Left cardiac atrium (tissue), 4 donors: ENCODE results near the gene TUB. TPM values are rescaled to one million over a fixed set of nuclear protein-coding genes. Genes with fewer than 3 reads are reported as not detected.

Source experiments
- ATAC-seq, 2 donors: fragments of 200-7000 bp; cut with Tn5 transposase; one replicate each; pipeline ENCODE4 v1.9.1; 2020; ENCODE audit warnings: mild to moderate bottlenecking in 2 of 2, moderate library complexity in 2 of 2
- DNase-seq: peaks from one replicate; pipeline ENCODE4 v3.0.0-alpha.2; 2020
- intact Hi-C, 2 donors: fragments of 100-400 bp; cut with DNase I; formaldehyde crosslinking; loops; one replicate each; pipeline versions ENCODE4 v1.14.1 to v1.15.1; 2022 to 2023
- total RNA-seq, 2 donors: library from RNA; stranded (reverse); fragmentation: NEBNext Ultra II Directional; extraction: Animal tissue kit (Norgen Biotek cat#: 25700); gene quantifications; one replicate each; pipeline ENCODE4 v1.2.1, GENCODE V29; 2021
- donor health status: DM: no; HTN: yes; CAD: no.
- donor health status: DM: no; HTN: yes; CAD: no; lungs with severe emphysema.
- donor health status: DM: yes; HTN: yes; CAD: no.
- donor health status: Dilated cardiomyopathy.

Gene TUB
- total RNA-seq, 2 donors from 2014 or later = 11.6 to 13.1 TPM

DNA sequence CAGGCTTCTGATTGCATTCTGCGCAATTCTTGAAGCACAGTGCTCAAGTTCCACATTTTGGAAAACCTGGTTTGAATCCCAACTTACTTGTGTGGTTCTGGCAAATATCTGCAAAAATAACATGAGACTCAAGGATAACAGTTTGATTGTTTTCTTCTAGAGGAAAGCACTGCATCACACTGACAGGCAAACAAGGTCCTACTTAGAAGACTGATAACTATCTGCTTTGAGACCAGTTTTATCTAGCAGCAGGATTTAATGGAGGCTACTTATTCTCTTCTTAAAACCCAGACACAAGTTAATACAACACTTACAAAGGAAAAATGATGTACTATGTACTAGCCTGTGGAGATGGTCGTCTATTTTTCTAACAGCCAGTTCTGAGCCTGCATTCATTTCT is 46.4 kb downstream of the TUB start:
- ATAC-seq (no peak), DNase-seq (no peak)
- intact Hi-C loops = no loop called here

DNA sequence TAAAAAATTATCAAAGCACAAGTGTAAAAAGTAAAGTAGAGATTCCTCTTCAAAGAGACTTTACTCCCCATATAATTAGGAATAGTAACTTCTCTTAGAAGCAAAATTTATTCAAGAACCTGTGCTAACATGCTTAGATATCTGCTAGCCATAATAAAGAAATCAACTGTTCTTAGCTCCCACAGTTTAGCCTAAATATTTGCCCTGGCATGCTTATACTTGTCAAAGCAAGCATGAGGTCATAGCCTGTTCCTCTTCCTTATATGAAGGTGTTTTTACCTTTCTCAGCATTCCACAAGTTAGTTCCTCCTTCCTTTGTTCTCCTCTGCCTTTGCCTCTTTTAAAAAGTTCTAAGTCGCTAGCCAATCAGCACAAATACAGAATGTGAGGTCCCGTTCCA is 57.5 kb downstream of the TUB start:
- DNase-seq = no peak
- ATAC-seq = no peak
- intact Hi-C loops = no loop called here

- no peak for ATAC-seq
- DNase-seq = no peak
- intact Hi-C loops = no loop called here
Observed at GRCh38 chr11:8149726-8150125, 68.7 kb downstream of the TUB start.

Other genes starting within 250 kb of the TUB start
- not detected for gene OR10A6, start 149.9 kb upstream of the TUB start, total RNA-seq
- not detected for gene OR10A3, start 139.5 kb upstream of the TUB start, total RNA-seq
- gene NLRP10, start 115.8 kb upstream of the TUB start, total RNA-seq = not detected
- 100 to 1,000 TPM; 141 to 142 TPM for gene EIF3F, start 93.9 kb upstream of the TUB start, total RNA-seq
- gene RIC3, start 87.8 kb downstream of the TUB start, total RNA-seq = 10 to 100 TPM; 12.5 to 13.8 TPM
- under 1 TPM in 1 of 2 donors, not detected in 1; 0.18 TPM for gene LMO1, start 182.7 kb downstream of the TUB start, total RNA-seq